CMK (cell line): Measurements from ENCODE around the gene HSPA6.
"Not testable (repeated sequence)": the region's sequence is repeated elsewhere in the genome, so short reads cannot be mapped to it uniquely, and the experiment has no call there.

Experiments used
- DNase-seq: peaks from one replicate; pipeline ENCODE4 v3.0.0-alpha.2; 2010; ENCODE audit warnings: low read depth

The HSPA6 gene

DNA sequence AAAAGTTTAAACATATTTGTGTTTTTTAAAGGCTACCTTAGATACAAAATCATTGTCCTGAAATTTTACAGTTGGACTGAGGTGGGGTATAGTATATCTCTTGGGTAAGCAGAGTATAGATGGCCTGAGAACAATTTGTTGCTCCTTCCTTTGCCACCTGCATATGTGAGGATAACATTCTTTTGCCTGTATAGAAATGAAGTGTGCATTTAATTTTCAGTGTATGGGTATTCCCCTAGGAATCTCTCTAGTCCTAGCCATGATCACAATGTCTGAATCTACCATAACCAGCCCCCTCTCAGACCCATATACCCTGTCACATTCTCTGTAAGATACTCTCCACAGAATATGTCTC is 21.0 kb upstream of the HSPA6 start:
- DNase-seq: no peak

DNA sequence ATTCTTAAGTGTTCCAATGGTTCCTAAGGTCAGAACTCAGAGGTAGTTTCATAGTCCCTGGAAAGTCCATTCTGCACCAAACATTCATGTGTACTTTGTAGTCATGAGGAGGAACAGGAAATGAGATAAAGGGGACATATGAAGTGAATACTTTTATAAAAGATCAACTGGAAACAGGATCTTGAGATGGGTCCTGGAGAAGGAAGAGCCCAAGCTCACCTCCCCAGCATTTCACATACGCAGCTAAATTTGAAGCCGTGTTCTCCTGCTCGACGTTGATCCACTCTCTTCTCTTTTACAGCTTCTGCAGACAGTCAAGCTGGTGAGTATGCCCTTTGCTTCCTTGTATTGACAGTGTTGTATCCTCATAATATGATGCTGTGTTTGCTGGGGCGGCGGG is 18.7 kb upstream of the HSPA6 start:
- DNase-seq: no peak

DNA sequence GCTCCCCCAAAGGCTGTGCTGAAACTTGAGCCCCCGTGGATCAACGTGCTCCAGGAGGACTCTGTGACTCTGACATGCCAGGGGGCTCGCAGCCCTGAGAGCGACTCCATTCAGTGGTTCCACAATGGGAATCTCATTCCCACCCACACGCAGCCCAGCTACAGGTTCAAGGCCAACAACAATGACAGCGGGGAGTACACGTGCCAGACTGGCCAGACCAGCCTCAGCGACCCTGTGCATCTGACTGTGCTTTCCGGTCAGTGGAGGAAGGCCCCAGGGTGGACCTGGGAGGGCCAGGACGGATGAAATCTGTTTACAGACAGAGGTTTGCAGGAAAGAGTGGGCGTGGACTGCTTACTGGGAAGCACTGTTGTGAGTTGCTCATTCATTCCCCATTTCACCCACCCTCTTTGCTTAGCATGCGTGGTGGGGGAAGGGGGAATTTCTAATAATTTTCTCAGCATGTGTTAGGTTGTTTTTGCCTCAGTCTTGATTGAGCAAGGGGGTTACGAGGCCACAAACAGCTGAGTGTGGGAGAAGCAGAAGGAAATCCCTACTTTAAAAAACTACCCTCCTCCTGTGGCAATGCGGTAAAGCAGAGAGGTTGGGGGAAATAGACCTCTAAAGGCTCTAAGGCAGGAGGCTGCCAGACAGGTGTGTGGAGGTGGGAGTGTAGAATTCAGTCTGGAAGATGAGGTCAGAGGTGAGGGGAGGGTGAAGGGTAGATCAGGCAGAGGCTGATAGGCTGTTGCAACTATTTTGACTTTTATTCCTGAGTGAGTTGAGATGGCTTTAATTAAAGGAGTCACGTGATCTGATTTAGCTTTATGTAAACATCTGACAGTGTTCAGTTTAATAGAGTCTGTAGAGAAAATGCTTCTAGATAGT is 17.8 kb upstream of the HSPA6 start:
- DNase-seq: no peak

DNA sequence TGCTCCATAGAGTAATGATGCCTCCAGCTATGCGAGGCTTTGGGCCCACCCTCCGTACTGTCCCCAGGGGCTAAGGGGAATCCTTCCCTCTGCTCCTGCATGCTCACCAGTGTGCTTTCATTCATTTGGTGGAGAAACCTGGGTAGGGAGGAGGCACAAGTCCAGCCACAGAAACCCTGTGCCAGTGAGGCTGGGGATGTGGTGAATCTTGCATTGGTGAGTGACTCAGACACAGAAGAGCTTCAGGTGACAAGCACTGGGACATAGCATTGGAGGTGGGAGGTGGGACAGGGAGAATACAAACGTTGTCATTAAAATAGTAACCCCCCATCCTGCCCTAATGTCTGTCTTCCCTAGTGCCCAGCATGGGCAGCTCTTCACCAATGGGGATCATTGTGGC is 13.9 kb upstream of the HSPA6 start:
- no peak for DNase-seq

DNA sequence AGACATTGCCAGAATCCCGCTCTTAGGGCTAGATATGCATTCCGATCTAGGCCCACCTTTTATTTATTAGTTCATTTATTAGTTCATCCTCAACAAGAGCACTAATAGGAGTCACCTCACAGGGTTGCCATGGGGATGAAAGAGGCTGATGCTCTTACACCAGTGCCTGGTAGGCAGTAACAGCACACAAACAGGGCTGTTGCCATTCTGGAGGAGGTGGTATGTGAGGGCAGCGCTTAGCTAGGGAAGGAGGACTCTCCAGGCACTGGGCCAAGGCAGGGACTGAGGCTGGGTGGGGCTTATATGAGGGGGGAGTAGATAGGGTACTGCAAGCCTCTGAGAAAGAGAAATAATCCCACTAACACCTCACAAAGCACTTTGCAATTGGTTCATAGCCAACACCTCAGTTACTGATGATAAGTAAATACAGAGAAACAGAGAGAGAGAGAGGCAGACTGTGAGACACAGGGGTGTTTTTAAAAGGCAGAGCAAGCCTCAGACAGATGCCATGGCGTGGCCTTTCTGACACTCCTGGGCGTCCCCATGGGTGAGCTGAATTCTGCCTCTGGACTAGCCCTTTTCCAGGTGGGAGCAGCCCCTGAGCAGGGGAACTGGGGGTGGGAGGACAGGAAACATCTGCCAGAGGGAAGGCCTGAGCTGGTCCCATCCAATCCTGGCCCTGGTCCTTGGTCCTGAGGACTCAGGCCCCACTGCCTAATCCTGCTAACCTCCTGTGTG is 13.2 kb upstream of the HSPA6 start:
- no peak for DNase-seq

DNA sequence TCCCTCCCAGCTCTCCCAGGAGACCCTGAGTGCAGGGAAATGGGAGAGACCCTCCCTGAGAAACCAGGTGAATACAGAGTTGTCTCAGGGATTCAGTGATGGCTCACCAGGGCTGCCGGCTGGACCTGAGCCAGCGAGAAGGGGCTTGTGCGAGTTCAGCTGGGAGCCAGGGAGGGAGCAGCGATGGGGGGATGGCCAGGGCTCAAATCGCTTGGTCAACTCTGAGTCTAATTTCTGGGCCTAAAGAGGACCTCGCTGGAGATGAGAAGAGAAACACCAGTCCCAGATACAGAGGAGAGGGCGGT is 12.6 kb upstream of the HSPA6 start:
- no peak for DNase-seq

DNA sequence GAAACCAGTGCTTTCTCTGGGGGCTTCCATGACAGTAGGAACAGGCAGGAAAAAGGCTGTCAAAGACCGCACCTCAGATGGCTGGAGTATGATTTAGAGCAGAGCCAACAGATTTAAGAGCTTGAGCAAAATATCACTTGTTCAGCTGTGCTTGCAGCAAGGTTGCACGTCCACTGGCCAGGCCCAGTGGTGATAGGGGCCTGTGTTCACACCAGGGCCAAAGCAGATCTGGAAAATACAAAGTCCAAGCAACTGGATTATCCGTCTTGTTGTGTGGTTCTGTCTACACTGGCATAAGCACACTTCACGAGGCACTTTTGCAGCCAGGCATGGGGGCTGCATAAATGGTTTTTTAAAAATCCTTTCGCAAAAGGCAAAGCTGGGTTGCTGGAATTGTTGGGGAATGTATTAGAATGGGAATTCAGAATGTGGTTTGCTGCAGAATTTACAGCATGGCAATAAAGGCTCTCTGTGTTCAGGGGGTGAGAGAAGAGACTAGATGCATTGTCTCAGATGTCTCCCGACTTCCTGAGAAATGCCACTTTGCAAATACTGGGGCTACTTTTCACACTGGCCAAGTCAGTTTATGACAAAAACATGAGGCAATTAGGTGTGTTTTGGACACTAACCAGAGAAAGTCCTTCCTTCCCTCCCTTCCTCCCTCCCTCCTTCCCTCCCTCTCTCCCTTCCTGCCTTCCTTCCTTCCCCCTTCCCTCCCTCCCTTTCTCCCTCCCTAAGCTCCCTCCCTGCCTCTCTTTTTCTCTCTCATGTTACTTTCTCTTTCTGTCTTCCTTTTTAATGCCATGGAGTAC is 11.5 kb upstream of the HSPA6 start:
- not testable (repeated sequence) for DNase-seq

DNA sequence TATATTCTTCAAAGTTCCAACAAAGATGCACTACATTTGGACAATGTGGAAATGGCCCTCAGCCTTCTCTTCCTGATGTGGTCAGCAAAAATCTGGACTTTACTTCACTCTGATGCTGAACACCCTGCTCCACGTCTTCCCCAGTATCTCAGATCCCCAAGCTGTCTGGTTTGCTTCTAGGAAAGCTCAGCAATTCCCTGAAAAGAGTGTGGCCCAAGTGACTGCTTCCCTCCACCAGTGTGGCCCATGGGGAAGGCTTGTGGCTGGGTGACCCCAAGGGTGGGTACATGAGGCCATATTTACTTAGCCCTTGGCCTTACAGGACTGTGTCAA is 10.9 kb upstream of the HSPA6 start:
- not testable (repeated sequence) for DNase-seq

DNA sequence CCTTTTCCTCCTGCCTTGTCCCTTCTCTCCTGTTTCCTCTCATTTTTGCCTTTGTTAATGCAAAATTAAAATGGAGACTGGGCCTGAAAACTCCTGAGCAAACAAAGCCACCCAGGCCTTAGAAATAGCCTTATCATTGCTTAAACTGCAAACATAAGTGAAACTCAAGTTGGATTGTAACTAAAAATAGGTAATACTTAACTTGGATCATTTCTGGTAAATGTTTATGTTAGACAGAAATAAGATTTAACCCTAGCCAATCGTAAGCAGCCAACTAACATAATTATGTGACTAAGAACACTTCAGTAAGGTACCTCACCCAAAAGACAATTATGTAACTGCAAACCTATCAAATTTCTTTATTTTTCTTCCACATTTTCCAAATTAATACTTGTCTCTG is 10.4 kb upstream of the HSPA6 start:
- DNase-seq: not testable (repeated sequence)

DNA sequence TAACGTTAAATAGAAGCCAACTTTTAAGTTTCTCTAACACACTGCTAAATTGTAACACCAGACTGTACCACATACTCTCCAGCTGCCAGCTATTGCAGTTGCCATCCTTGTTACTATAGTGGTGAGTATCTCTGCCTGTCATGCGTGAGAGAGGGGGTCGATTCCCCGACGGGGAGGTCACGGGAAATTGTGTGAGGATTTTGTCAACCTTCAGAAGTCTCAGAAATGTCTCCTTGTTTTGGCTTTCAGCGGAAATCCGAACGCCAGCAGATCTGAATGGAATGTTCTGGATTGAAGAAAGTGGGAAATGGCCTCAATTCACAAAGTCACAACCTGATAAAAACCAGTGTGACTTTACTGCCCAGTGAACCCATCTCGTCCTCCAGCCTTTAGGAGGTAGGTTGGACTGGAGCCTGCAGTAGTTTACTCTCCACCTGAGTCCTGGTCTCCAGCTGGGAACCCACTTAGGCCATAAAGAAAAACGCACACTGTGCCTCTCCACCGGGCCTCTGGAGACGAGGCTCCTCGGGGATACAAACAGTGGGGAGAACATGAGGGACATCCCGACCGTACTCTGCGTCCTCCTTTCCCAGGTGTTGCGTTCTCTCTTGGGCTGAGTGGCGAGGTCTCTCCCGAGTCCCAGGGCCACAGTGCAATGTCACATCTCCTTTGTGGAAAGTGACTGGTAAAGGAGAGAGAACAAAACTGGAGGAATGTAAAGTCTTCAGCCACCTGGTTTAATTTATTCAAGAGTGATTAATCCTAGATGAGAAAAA is 1.1 kb upstream of the HSPA6 start:
- DNase-seq: not testable (repeated sequence)

DNA sequence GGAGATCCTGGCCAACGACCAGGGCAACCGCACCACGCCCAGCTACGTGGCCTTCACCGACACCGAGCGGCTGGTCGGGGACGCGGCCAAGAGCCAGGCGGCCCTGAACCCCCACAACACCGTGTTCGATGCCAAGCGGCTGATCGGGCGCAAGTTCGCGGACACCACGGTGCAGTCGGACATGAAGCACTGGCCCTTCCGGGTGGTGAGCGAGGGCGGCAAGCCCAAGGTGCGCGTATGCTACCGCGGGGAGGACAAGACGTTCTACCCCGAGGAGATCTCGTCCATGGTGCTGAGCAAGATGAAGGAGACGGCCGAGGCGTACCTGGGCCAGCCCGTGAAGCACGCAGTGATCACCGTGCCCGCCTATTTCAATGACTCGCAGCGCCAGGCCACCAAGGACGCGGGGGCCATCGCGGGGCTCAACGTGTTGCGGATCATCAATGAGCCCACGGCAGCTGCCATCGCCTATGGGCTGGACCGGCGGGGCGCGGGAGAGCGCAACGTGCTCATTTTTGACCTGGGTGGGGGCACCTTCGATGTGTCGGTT is 477 bp downstream of the HSPA6 start:
- DNase-seq: not testable (repeated sequence)

DNA sequence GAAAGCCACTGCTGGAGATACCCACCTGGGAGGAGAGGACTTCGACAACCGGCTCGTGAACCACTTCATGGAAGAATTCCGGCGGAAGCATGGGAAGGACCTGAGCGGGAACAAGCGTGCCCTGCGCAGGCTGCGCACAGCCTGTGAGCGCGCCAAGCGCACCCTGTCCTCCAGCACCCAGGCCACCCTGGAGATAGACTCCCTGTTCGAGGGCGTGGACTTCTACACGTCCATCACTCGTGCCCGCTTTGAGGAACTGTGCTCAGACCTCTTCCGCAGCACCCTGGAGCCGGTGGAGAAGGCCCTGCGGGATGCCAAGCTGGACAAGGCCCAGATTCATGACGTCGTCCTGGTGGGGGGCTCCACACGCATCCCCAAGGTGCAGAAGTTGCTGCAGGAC is 981 bp downstream of the HSPA6 start:
- DNase-seq: not testable (repeated sequence)

DNA sequence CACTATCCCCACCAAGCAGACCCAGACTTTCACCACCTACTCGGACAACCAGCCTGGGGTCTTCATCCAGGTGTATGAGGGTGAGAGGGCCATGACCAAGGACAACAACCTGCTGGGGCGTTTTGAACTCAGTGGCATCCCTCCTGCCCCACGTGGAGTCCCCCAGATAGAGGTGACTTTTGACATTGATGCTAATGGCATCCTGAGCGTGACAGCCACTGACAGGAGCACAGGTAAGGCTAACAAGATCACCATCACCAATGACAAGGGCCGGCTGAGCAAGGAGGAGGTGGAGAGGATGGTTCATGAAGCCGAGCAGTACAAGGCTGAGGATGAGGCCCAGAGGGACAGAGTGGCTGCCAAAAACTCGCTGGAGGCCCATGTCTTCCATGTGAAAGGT is 1.6 kb downstream of the HSPA6 start:
- DNase-seq: not testable (repeated sequence)

DNA sequence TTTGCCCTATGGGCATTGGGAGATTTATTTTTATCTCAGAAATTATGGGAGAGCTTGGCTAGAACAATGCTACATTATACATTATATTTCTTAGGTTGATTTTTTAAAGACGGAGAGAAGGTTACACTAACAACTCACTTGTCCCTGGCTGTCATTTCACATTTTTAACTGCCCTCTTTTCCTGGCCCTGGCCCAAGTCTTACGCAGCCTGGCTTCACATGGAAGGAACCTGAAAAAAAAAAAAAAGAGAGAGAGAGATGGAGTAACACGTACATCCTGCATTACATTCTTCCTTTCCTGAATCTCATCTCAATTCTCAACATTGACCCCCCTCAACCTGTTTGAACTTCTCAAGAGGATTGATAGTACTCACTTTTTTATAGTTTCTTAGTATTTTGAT is 4.2 kb downstream of the HSPA6 start:
- DNase-seq: not testable (repeated sequence)

DNA sequence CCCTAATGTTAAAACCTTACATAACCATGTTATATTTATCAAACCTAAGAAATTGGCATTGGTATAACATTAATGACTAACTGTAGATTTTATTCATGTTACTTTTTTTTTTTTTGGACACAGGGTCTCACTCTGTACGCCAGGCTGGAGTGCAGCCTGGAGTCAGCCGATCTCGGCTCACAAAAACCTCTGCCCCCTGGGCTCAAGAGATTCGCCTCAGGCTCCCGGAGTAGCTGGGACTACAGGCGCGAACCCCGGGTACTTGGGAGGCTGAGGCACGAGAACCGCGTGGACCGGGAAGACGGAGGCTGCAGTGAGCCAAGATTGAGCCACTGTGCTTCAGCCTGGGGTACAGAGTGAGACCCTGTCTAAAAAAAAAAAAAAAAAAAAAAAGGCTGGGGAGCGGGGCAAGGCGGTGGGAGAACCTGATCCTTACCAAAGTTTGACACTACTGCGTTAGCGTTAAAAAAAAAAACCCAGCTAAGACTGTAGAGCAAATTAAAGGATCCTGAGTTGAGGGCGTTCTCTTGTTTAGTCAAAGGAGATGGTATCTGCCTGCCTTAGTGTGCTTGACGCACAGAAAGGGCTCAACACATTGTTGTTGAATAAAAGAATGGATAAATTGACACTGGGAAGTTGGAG is 5.2 kb downstream of the HSPA6 start:
- not testable (repeated sequence) for DNase-seq

DNA sequence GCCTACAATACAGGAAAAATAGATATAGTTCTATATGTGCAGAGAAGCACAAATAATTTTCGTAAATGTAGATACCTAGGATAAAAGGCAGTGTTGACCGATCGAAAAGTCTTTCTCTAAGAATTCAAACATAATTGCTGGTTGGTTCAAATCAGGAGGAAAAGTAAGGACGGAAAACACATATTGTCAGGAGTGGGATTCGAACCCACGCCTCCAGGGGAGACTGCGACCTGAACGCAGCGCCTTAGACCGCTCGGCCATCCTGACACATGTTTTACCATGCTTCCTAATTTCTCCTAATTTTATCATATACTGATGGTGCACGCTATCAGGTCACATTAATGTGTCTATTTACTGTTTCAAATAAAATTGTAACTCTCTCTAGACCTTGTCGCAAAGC is 5.8 kb downstream of the HSPA6 start:
- peak; percentile 69 for DNase-seq

DNA sequence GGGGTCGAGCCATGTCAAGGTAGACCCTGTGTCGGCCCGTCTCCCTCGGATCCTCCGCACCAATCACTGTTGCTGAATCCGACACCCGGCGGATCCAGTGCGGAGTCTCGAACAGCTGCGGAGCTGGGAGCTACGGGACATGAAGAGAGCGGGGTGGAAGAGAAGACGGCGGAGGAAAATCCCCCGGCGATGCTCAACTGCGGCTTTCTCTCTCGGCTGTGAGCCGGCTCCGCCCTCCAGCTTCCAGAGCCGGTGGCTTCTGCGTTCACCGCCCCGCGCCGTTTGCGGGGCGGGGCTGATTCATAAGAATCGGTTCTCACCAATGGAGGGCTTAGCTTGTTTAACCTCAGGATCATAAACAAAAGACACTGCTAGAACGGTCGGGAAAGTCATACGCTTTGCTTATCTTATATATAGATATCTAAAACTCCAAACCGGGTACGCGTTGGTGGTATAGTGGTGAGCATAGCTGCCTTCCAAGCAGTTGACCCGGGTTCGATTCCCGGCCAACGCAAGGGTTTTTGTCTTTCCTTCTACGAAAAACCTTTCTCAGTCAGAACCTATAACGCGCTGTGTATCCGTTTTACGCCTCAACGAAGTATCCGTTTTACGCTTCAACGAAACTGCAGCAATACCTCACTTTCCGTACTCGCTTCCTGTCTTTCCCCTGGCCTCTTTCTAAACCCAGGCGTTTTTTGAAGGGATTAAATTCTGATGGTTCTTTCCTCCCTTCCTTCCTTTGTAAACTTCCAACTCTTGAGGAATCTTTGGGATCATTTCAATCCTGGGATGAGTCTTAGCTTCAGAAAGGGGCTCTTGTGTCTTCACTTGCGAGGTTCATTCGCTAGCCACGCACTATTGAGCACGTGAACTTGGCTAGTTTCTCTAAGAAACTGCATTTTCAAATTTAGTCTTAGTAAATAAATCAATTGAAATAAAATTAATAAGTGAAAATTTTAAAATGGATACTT is 6.6 kb downstream of the HSPA6 start:
- peak; percentile 90 for DNase-seq

DNA sequence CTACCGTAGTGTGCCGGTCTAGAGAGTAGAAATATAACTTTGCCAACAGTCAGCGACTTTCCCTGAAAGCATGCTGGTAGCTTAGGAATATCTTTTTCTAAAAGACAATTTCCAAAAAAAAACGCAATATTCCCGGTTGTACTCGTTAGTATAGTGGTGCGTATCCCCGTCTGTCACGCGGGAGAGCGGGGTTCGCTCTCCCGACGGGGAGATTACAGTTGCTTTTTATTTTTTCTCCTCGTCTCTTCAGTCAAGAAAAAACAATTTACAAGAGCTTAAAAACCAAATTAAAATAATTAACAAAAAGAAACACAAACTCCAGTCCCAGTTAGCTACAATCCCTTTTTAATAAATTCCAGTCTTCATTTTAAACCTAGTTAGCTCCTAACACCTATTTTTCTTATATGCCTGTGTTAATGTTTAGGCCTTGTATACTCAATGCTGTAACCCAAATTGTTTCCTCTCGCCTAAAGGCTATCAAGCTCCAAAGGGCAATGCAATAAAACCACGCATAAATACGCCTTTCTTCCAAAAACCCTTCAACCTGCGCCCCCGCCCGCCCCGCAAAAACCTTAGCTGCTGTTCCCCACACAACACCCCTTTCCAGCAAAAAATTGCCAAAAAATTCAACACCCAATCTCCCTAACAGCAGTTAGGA is 7.8 kb downstream of the HSPA6 start:
- DNase-seq: no peak
